Measurements from ENCODE around the gene GNGT1.

DNA sequence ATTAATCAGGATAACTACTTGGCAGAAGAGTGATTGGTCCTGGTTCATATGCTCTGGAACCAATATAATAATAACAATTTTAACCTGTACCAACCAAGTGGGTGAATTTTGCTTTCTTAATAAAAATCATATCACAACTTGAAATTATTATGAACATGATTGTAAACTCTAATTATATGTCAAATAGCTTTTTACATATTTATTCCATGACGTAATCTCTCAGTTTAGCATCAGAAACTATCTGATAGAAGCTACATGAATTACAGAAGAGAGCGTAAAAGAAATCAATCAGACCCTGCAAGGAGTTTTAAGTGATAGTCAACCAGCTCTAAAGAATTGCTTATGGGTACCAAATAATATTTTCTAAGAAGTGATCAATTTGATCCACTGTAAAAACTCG is 25.3 kb downstream of the GNGT1 start:
- no peak for TF ChIP-seq POLR2AphosphoS5 (IDR thresholded peaks at IDR 0.05; ENCODE audit: low read depth, low read length)
- TF ChIP-seq RXRA (IDR thresholded peaks at IDR 0.05; ENCODE audit: insufficient read depth, low read depth, low read length) = no peak
- no peak for TF ChIP-seq EZH2 (IDR thresholded peaks at IDR 0.05; ENCODE audit: low read depth, low read length, severe bottlenecking)
- TF ChIP-seq, protein P1, sequence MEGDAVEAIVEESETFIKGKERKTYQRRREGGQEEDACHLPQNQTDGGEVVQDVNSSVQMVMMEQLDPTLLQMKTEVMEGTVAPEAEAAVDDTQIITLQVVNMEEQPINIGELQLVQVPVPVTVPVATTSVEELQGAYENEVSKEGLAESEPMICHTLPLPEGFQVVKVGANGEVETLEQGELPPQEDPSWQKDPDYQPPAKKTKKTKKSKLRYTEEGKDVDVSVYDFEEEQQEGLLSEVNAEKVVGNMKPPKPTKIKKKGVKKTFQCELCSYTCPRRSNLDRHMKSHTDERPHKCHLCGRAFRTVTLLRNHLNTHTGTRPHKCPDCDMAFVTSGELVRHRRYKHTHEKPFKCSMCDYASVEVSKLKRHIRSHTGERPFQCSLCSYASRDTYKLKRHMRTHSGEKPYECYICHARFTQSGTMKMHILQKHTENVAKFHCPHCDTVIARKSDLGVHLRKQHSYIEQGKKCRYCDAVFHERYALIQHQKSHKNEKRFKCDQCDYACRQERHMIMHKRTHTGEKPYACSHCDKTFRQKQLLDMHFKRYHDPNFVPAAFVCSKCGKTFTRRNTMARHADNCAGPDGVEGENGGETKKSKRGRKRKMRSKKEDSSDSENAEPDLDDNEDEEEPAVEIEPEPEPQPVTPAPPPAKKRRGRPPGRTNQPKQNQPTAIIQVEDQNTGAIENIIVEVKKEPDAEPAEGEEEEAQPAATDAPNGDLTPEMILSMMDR (IDR thresholded peaks at IDR 0.05; ENCODE audit: control extremely low read depth in 1 of 3, insufficient read depth in 1 of 3, low read depth in 1 of 3, low read length in 3 of 3) = no peak
- TF ChIP-seq JUND (IDR thresholded peaks at IDR 0.05; ENCODE audit: low read length) = no peak
- no peak for TF ChIP-seq JUN (IDR thresholded peaks at IDR 0.05; ENCODE audit: low read depth, low read length)
- TF ChIP-seq POLR2A (IDR thresholded peaks at IDR 0.05; ENCODE audit: control extremely low read depth in 1 of 2, low read depth in 2 of 2, low read length in 2 of 2) = no peak
